ENCODE data around the gene GTPBP10.

GRCh38 chr7:90391488-90391887, 45.0 kb downstream of the GTPBP10 start:
- TF ChIP-seq CTCF (conservative IDR thresholded peaks at IDR 0.05 in 1 of 2, IDR thresholded peaks at IDR 0.05 in 1 of 2; ENCODE audit: low read depth in 1 of 2, low read length in 2 of 2) (no peak), EZH2 (IDR thresholded peaks at IDR 0.05; ENCODE audit: low read length, missing control alignments) (no peak)

Data from fibroblast of lung (primary cell).